Measurements from ENCODE around the gene PLAC1. TPM values are rescaled to one million over a fixed set of nuclear protein-coding genes. Genes with fewer than 3 reads are reported as not detected.

PLAC1 gene
- total RNA-seq, 1 donor from 2014 or later = 0.72 TPM

DNA sequence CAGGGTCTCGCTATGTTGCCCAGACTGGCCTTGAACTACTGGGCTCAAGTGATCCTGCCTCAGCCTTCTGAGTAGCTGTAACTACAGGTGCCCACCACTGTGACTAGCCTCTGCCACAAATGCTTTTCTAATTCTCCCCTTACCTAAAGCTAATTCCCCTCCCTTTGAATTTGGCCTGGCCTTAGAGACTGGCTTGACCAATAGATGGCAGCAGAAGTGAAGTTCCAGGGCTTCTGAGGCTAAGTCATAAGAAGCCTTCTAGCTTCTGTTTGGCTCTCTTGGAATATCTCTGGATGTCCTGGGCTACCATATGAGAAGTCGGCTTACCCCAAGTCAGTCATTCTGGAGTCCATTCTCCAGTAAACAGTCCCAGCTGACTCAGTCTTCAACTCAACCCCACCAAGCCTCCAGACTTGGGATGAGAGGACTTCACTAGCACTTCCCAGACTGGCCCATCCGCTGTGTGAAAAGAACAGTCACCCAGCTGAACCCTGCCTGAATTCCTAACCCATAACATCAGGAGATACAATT lies 137.3 kb downstream of the PLAC1 start:
- H3K4me1 Mint-ChIP-seq (ENCODE audit: unreplicated experiment) = peaks cover 10% of the 10 kb centered on the region
- peak; percentile 22 for TF ChIP-seq CTCF (IDR thresholded peaks at IDR 0.05; ENCODE audit: unreplicated experiment)
- no peaks in the 10 kb centered on the region for H3K9me3 Mint-ChIP-seq (ENCODE audit: unreplicated experiment)
- H3K27ac Mint-ChIP-seq (ENCODE audit: unreplicated experiment) = no peak overlapping the region
- no peak overlapping the region for H3K4me3 Mint-ChIP-seq (ENCODE audit: unreplicated experiment)
- H3K27me3 Mint-ChIP-seq (ENCODE audit: unreplicated experiment) = no peaks in the 10 kb centered on the region
- no peaks in the 10 kb centered on the region for H3K36me3 Mint-ChIP-seq (ENCODE audit: low read depth, unreplicated experiment)
- DNase-seq (ENCODE audit: low spot score) = peak; percentile 32

Small RNA genes within 50 kb of the gene (microRNA-seq; reads per million reads assigned to microRNA genes)
- gene MIR424 (ENCODE audit: unreplicated experiment) (17,875 reads per million, percentile 99 among the genes with 10 or more reads in this experiment), gene MIR450A1 (ENCODE audit: unreplicated experiment) (3.0 reads per million, percentile 38 among the genes with 10 or more reads in this experiment), gene MIR450A2 (ENCODE audit: unreplicated experiment) (3.9 reads per million, percentile 44 among the genes with 10 or more reads in this experiment), gene MIR450B (ENCODE audit: unreplicated experiment) (9.4 reads per million, percentile 58 among the genes with 10 or more reads in this experiment), gene MIR503 (ENCODE audit: unreplicated experiment) (3,813 reads per million, percentile 97 among the genes with 10 or more reads in this experiment), gene MIR542 (ENCODE audit: unreplicated experiment) (217 reads per million, percentile 86 among the genes with 10 or more reads in this experiment)

Other genes starting within 250 kb of the PLAC1 start
- gene HPRT1, start 198.3 kb downstream of the PLAC1 start, total RNA-seq (ENCODE audit: unreplicated experiment) = 10.5 TPM
- gene PABIR2, start 138.7 kb upstream of the PLAC1 start, total RNA-seq (ENCODE audit: unreplicated experiment) = 11.5 TPM